Keratinocyte (primary cell): ENCODE results near the gene MOK.

Experiments used
- EZH2 ChIP-seq: IDR thresholded peaks from one replicate; pipeline ENCODE4 v1.6.1; 2012; ENCODE audit warnings: inconsistent platforms, mild to moderate bottlenecking, low read length, moderate library complexity
- TF ChIP-seq, protein P1 (sequence below), 3 experiments: IDR thresholded peaks in 1 of 3; conservative IDR thresholded peaks in 1 of 3; optimal IDR thresholded peaks in 1 of 3; 2 replicates in 2 of 3; 3 replicates in 1 of 3; pipeline versions ENCODE3 to v1.5.1; 2011; ENCODE audit warnings: low read length in 3 of 3, mild to moderate bottlenecking in 3 of 3, moderate library complexity in 2 of 3, control low read depth in 1 of 3, inconsistent platforms in 1 of 3; ENCODE audit not compliant: insufficient read depth in 2 of 3; ENCODE audit errors: extremely low read depth in 1 of 3

DNA sequence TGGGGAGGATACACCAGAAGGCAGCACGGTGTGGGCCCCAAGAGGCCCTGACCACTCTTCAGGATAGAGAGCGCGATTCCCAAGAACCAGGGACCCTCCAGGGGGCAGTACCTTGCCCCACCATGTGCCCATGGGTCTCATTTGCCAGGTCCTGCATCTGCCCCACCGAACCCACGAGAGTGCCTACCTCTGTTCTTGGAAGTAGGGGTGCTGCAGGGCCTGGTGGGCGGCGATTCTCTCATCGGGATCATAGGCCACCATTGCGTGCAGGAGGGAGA lies 72.7 kb downstream of the MOK start:
- no peak for TF ChIP-seq EZH2
- TF ChIP-seq, protein P1, sequence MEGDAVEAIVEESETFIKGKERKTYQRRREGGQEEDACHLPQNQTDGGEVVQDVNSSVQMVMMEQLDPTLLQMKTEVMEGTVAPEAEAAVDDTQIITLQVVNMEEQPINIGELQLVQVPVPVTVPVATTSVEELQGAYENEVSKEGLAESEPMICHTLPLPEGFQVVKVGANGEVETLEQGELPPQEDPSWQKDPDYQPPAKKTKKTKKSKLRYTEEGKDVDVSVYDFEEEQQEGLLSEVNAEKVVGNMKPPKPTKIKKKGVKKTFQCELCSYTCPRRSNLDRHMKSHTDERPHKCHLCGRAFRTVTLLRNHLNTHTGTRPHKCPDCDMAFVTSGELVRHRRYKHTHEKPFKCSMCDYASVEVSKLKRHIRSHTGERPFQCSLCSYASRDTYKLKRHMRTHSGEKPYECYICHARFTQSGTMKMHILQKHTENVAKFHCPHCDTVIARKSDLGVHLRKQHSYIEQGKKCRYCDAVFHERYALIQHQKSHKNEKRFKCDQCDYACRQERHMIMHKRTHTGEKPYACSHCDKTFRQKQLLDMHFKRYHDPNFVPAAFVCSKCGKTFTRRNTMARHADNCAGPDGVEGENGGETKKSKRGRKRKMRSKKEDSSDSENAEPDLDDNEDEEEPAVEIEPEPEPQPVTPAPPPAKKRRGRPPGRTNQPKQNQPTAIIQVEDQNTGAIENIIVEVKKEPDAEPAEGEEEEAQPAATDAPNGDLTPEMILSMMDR (optimal IDR thresholded peaks at IDR 0.05 in 1 of 3, IDR thresholded peaks at IDR 0.05 in 1 of 3, conservative IDR thresholded peaks at IDR 0.05 in 1 of 3; ENCODE audit: extremely low read depth in 1 of 3, insufficient read depth in 2 of 3, low read length in 3 of 3): no peak
